Tibial nerve (tissue), 4 donors: ENCODE measurements around the gene BCAR1.

Experiments used
- CTCF ChIP-seq, 5 experiments: fragments of 200-600 bp in 3 of 5; fragments of 450-650 bp in 2 of 5; sonication (generic) in 3 of 5; IDR thresholded peaks; one replicate each; pipeline ENCODE4 v1.5.1; 2016 to 2019; ENCODE audit warnings: antibody characterized with exemption in 5 of 5, mild to moderate bottlenecking in 3 of 5, moderate library complexity in 2 of 5
- EP300 ChIP-seq, 2 donors: sonication (generic); formaldehyde crosslinking; IDR thresholded peaks; one replicate each; pipeline ENCODE4 v1.6.1; 2017; ENCODE audit warnings: antibody characterized with exemption in 2 of 2, mild to moderate bottlenecking in 1 of 2
- POLR2A ChIP-seq, 2 donors: fragments of 450-650 bp; IDR thresholded peaks; one replicate each; pipeline ENCODE4 v1.6.1; 2017; ENCODE audit warnings: antibody characterized with exemption in 2 of 2, mild to moderate bottlenecking in 2 of 2, moderate library complexity in 2 of 2

- TF ChIP-seq POLR2A (IDR thresholded peaks at IDR 0.05) (no peak), CTCF (IDR thresholded peaks at IDR 0.05) (no peak), EP300 (IDR thresholded peaks at IDR 0.05) (no peak)
Measured at GRCh38 chr16:75281826-75282225, 30.4 kb upstream of the BCAR1 start.
